H9 (cell line): ENCODE data around the gene KCTD21. TPM values are rescaled to one million over a fixed set of nuclear protein-coding genes. Genes with fewer than 3 reads are reported as not detected.

Experiments
- DNase-seq: peaks from one replicate; pipeline ENCODE4 v3.0.0-alpha.2; 2017
- H2AFZ ChIP-seq: one replicate; pipeline ENCODE4 v1.6.1; 2013; ENCODE audit warnings: mild to moderate bottlenecking, low read length, control low read depth, moderate library complexity
- H2AK5ac ChIP-seq: 2 replicates; pipeline ENCODE4 v1.6.1; 2013; ENCODE audit warnings: low read length, control low read depth, mixed read lengths; ENCODE audit not compliant: insufficient read length
- H2BK120ac ChIP-seq: one replicate; pipeline ENCODE4 v1.6.1; 2013; ENCODE audit warnings: low read depth, mild to moderate bottlenecking, low read length, control low read depth, inconsistent platforms; ENCODE audit not compliant: poor library complexity, severe bottlenecking
- H2BK12ac ChIP-seq: 2 replicates; pipeline ENCODE4 v1.6.1; 2013; ENCODE audit warnings: low read length, control low read depth, mixed read lengths, low read depth; ENCODE audit not compliant: insufficient read length
- H2BK15ac ChIP-seq: 2 replicates; pipeline ENCODE4 v1.6.1; 2013; ENCODE audit warnings: low read depth, low read length, control low read depth
- H2BK20ac ChIP-seq: one replicate; pipeline ENCODE4 v1.6.1; 2013; ENCODE audit warnings: low read depth, mild to moderate bottlenecking, low read length, control low read depth, inconsistent platforms; ENCODE audit not compliant: poor library complexity, severe bottlenecking
- H2BK5ac ChIP-seq: 2 replicates; pipeline ENCODE4 v1.6.1; 2013; ENCODE audit warnings: low read length, control low read depth, mixed read lengths; ENCODE audit not compliant: insufficient read length
- H3K14ac ChIP-seq: 2 replicates; pipeline ENCODE4 v1.6.1; 2013; ENCODE audit warnings: low read length, control low read depth; ENCODE audit not compliant: insufficient read depth
- H3K18ac ChIP-seq: 2 replicates; pipeline ENCODE4 v1.6.1; 2013; ENCODE audit warnings: low read depth, mild to moderate bottlenecking, mixed read lengths, low read length, control low read depth; ENCODE audit not compliant: insufficient read length
- H3K23ac ChIP-seq: 2 replicates; pipeline ENCODE4 v1.6.1; 2013; ENCODE audit warnings: low read length, control low read depth, mixed read lengths, low read depth; ENCODE audit not compliant: insufficient read length
- H3K23me2 ChIP-seq: 2 replicates; pipeline ENCODE4 v1.6.1; 2013; ENCODE audit warnings: low read depth, mild to moderate bottlenecking, mixed read lengths, low read length, control low read depth; ENCODE audit not compliant: insufficient read length, poor library complexity, severe bottlenecking
- H3K27ac ChIP-seq: 2 replicates; pipeline ENCODE4 v1.5.1; 2013; ENCODE audit warnings: low read length, control low read depth, mixed read lengths, low read depth; ENCODE audit not compliant: insufficient read length
- H3K27me3 ChIP-seq: 2 replicates; pipeline ENCODE4 v1.6.1; 2013; ENCODE audit warnings: low read length, control low read depth, inconsistent platforms; ENCODE audit not compliant: insufficient read depth
- H3K4ac ChIP-seq: 2 replicates; pipeline ENCODE4 v1.6.1; 2013; ENCODE audit warnings: low read depth, mild to moderate bottlenecking, control low read depth, inconsistent platforms, low read length, moderate library complexity
- H3K4me1 ChIP-seq: 2 replicates; pipeline ENCODE4 v1.6.1; 2013; ENCODE audit warnings: low read length, control low read depth, inconsistent platforms; ENCODE audit not compliant: insufficient read depth
- H3K4me2 ChIP-seq: 2 replicates; pipeline ENCODE4 v1.6.1; 2013; ENCODE audit warnings: low read length, control low read depth, mixed read lengths; ENCODE audit not compliant: insufficient read length, insufficient read depth
- H3K56ac ChIP-seq: 2 replicates; pipeline ENCODE4 v1.6.1; 2013; ENCODE audit warnings: low read depth, mild to moderate bottlenecking, mixed read lengths, low read length, control low read depth; ENCODE audit not compliant: insufficient read length
- H3K79me1 ChIP-seq: 2 replicates; pipeline ENCODE4 v1.6.1; 2013; ENCODE audit warnings: low read depth, mild to moderate bottlenecking, moderate library complexity, low read length, control low read depth, inconsistent platforms; ENCODE audit not compliant: insufficient read depth, poor library complexity, severe bottlenecking
- H3K79me2 ChIP-seq: 2 replicates; pipeline ENCODE4 v1.6.1; 2013; ENCODE audit warnings: low read length, control low read depth, inconsistent platforms; ENCODE audit not compliant: insufficient read depth
- H3K9ac ChIP-seq: 2 replicates; pipeline ENCODE4 v1.6.1; 2013; ENCODE audit warnings: low read length, control low read depth, mixed read lengths; ENCODE audit not compliant: insufficient read length; ENCODE audit errors: extremely low read depth
- H3K9me3 ChIP-seq: one replicate; pipeline ENCODE4 v1.6.1; 2013; ENCODE audit warnings: low read depth, low read length, inconsistent platforms; ENCODE audit not compliant: control insufficient read depth
- H3T11ph ChIP-seq: one replicate; pipeline ENCODE4 v1.6.1; 2013; ENCODE audit warnings: mild to moderate bottlenecking, low read length, control low read depth, inconsistent platforms
- H4K20me1 ChIP-seq: one replicate; pipeline ENCODE4 v1.6.1; 2013; ENCODE audit not compliant: control insufficient read depth, insufficient read length, insufficient read depth
- H4K5ac ChIP-seq: 2 replicates; pipeline ENCODE4 v1.6.1; 2013; ENCODE audit warnings: low read depth, mild to moderate bottlenecking, mixed read lengths, low read length, control low read depth; ENCODE audit not compliant: insufficient read length
- H4K8ac ChIP-seq: replicated peaks from 2 replicates; pipeline ENCODE4 v1.6.1; 2013; ENCODE audit warnings: low read length, control low read depth, mixed read lengths, low read depth; ENCODE audit not compliant: insufficient read length
- H4K91ac ChIP-seq: 2 replicates; pipeline ENCODE4 v1.6.1; 2013; ENCODE audit warnings: low read depth, mild to moderate bottlenecking, moderate library complexity, mixed read lengths, low read length, control low read depth; ENCODE audit not compliant: insufficient read length
- H3K27ac Mint-ChIP-seq, 3 experiments: 2 replicates in 2 of 3; 3 replicates in 1 of 3; pipeline ENCODE4 v1.8.0; 2020 to 2021; ENCODE audit warnings: mixed read lengths in 3 of 3, mild to moderate bottlenecking in 1 of 3, moderate library complexity in 1 of 3
- H3K27me3 Mint-ChIP-seq: 2 replicates; pipeline ENCODE4 v1.8.0; 2021; ENCODE audit warnings: low read depth, mild to moderate bottlenecking, moderate library complexity, mixed read lengths
- H3K36me3 Mint-ChIP-seq, 3 experiments: 2 replicates in 2 of 3; 3 replicates in 1 of 3; pipeline ENCODE4 v1.8.0; 2020 to 2021; ENCODE audit warnings: low read depth in 3 of 3, mixed read lengths in 3 of 3; ENCODE audit not compliant: insufficient read depth in 1 of 3
- H3K4me1 Mint-ChIP-seq, 2 experiments: 2 replicates each; pipeline ENCODE4 v1.8.0; 2020; ENCODE audit warnings: mixed read lengths in 2 of 2
- H3K4me3 Mint-ChIP-seq, 2 experiments: 2 replicates in 1 of 2; 3 replicates in 1 of 2; pipeline ENCODE4 v1.8.0; 2020 to 2021; ENCODE audit warnings: mild to moderate bottlenecking in 2 of 2, mixed read lengths in 2 of 2, moderate library complexity in 1 of 2
- H3K9me3 Mint-ChIP-seq, 2 experiments: 2 replicates in 1 of 2; 3 replicates in 1 of 2; pipeline ENCODE4 v1.8.0; 2020; ENCODE audit warnings: mild to moderate bottlenecking in 2 of 2, mixed read lengths in 2 of 2, moderate library complexity in 1 of 2
- WGBS: extraction: QIAGEN DNeasy Blood & Tissue Kit; methylation state at CpG from one replicate; pipeline ENCODE4 v1.1.7; 2013; ENCODE audit warnings: missing lambda C conversion rate, low lambda C conversion rate, mixed read lengths; ENCODE audit not compliant: insufficient read length; ENCODE audit errors: extremely low coverage; 5-methylcytosine and 5-hydroxymethylcytosine counted together
- total RNA-seq: library from RNA; stranded (reverse); gene quantifications from 2 replicates; pipeline ENCODE4 v1.2.1, GENCODE V29; 2021
- TF ChIP-seq, protein P1 (sequence below): fragments of 200-600 bp; sonication (generic); conservative IDR thresholded peaks from 3 replicates; pipeline ENCODE4 v1.8.0; 2021; ENCODE audit warnings: antibody characterized with exemption, mild to moderate bottlenecking

The KCTD21 gene
- total RNA-seq, 1 experiment from 2014 or later: 4.0 TPM

DNA sequence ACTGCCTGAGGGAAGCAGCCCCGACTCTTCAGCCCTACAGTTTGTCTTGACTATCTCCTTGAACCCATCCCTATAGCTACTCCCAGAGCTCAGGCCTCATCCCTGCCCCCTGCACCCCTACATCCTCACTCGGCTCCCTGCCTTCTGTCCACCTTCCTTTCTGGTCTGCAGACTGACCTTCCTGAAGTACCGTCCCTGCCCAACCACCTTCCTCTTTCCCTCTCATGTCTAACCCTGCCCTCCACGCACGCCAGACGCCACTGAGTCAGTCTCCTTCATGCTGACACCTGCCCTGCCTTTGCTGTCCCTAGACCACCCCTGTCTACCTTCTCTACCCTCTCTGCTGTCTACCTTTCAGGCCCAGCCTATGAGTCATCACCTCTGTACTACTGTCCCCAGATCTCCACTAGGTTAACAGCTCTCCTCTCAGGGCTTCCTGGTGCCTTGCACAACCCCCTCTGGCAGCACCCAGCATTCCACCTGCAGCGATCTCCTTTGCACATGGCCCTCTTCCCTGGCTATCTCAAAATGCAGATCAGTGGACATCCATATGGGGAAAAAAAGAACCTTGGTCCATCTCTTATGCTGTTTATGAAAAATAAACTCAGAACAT lies 8.9 kb downstream of the KCTD21 start:
- no peak overlapping the region for H2BK12ac ChIP-seq
- peaks cover 2% of the 10 kb centered on the region for H4K20me1 ChIP-seq
- no peaks in the 10 kb centered on the region for H3K9me3 Mint-ChIP-seq
- H3K4me3 Mint-ChIP-seq: no peak overlapping the region
- no peak overlapping the region for H3K9ac ChIP-seq
- H3K14ac ChIP-seq: no peak overlapping the region
- H3K27ac Mint-ChIP-seq: peak overlapping the region in 2 of 3 experiments; percentile 11 to 29; a peak in 4 of 7 replicates
- H3K27me3 Mint-ChIP-seq: no peaks in the 10 kb centered on the region
- TF ChIP-seq, protein P1, sequence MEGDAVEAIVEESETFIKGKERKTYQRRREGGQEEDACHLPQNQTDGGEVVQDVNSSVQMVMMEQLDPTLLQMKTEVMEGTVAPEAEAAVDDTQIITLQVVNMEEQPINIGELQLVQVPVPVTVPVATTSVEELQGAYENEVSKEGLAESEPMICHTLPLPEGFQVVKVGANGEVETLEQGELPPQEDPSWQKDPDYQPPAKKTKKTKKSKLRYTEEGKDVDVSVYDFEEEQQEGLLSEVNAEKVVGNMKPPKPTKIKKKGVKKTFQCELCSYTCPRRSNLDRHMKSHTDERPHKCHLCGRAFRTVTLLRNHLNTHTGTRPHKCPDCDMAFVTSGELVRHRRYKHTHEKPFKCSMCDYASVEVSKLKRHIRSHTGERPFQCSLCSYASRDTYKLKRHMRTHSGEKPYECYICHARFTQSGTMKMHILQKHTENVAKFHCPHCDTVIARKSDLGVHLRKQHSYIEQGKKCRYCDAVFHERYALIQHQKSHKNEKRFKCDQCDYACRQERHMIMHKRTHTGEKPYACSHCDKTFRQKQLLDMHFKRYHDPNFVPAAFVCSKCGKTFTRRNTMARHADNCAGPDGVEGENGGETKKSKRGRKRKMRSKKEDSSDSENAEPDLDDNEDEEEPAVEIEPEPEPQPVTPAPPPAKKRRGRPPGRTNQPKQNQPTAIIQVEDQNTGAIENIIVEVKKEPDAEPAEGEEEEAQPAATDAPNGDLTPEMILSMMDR: no peak
- H2BK15ac ChIP-seq: no peak overlapping the region
- no peak overlapping the region for H2BK20ac ChIP-seq
- H4K8ac ChIP-seq: no peak overlapping the region
- H4K5ac ChIP-seq: no peak overlapping the region
- H3K18ac ChIP-seq: no peak overlapping the region
- H3K36me3 Mint-ChIP-seq: peaks cover 0 to 4% (median 0%) of the 10 kb centered on the region in 3 experiments; a peak in 1 of 7 replicates
- H3K4me1 ChIP-seq: no peaks in the 10 kb centered on the region
- no peaks in the 10 kb centered on the region for H3K23me2 ChIP-seq
- no peak for DNase-seq
- H3K27me3 ChIP-seq: no peaks in the 10 kb centered on the region
- no peak overlapping the region for H3K56ac ChIP-seq
- no peak overlapping the region for H4K91ac ChIP-seq
- no peaks in the 10 kb centered on the region for H3K79me2 ChIP-seq
- H3K4me2 ChIP-seq: no peak overlapping the region
- no peak overlapping the region for H3K4ac ChIP-seq
- no peak overlapping the region for H2AK5ac ChIP-seq
- H3K9me3 ChIP-seq: no peaks in the 10 kb centered on the region
- no peak overlapping the region for H2AFZ ChIP-seq
- H3K27ac ChIP-seq: no peak overlapping the region
- no peak overlapping the region for H3K23ac ChIP-seq
- no peak overlapping the region for H2BK5ac ChIP-seq
- peaks cover 3 to 4% of the 10 kb centered on the region in 2 experiments; a peak in 2 of 4 replicates for H3K4me1 Mint-ChIP-seq
- H3K79me1 ChIP-seq: no peaks in the 10 kb centered on the region
- no peak overlapping the region for H2BK120ac ChIP-seq
- H3T11ph ChIP-seq: no peak overlapping the region
- WGBS: no CpG with 5 or more reads among the region's 7 CpGs
